Thyroid gland (tissue), 4 donors: ENCODE results near the gene DLG2. TPM values are rescaled to one million over a fixed set of nuclear protein-coding genes. Genes with fewer than 3 reads are reported as not detected.
A peak's percentile ranks its signal among the peaks of the same experiment; 100 is the strongest.

Source experiments
- DNase-seq, 2 donors: peaks; one replicate each; pipeline ENCODE4 v3.0.0-alpha.2; 2019
- H3K27ac ChIP-seq, 3 donors: fragments of 200-600 bp; sonication (generic); 1 replicate in 2 of 3; 2 replicates in 1 of 3; pipeline ENCODE4 v1.5.1; 2016 to 2019; ENCODE audit warnings: mild to moderate bottlenecking in 1 of 3, moderate library complexity in 1 of 3
- H3K27me3 ChIP-seq: fragments of 200-600 bp; sonication (generic); one replicate; pipeline ENCODE4 v1.5.1; 2019
- H3K36me3 ChIP-seq, 2 donors: fragments of 200-600 bp; sonication (generic); one replicate each; pipeline ENCODE4 v1.5.1; 2016 to 2019
- H3K4me1 ChIP-seq, 2 donors: fragments of 200-600 bp; sonication (generic); one replicate each; pipeline ENCODE4 v1.5.1; 2017 to 2019
- H3K4me3 ChIP-seq, 3 donors: fragments of 200-600 bp; sonication (generic); replicated peaks in 1 of 3; 1 replicate in 2 of 3; 2 replicates in 1 of 3; pipeline ENCODE4 v1.5.1; 2016; ENCODE audit warnings: mild to moderate bottlenecking in 1 of 3
- H3K9me3 ChIP-seq: fragments of 200-600 bp; sonication (generic); one replicate; pipeline ENCODE4 v1.5.1; 2017
- POLR2A ChIP-seq, 2 donors: fragments of 450-650 bp; IDR thresholded peaks; one replicate each; pipeline ENCODE4 v1.6.1; 2017; ENCODE audit warnings: antibody characterized with exemption in 2 of 2, mild to moderate bottlenecking in 2 of 2, moderate library complexity in 1 of 2
- WGBS, 2 donors: methylation state at CpG; one replicate each; pipeline ENCODE4 v1.1.5; 2017; 5-methylcytosine and 5-hydroxymethylcytosine counted together
- intact Hi-C: fragments of 100-400 bp; cut with DNase I; formaldehyde crosslinking; loops from one replicate; pipeline ENCODE4 v1.15.1; 2023
- total RNA-seq, 4 donors: library from RNA; depleted of rRNA; stranded (reverse); fragments of >200 nt; gene quantifications; one replicate each; pipeline ENCODE4 v1.2.3, GENCODE V29; 2016
- TF ChIP-seq, protein P1 (sequence below), 6 experiments: fragments of 200-600 bp in 3 of 6; fragments of 450-650 bp in 3 of 6; sonication (generic) in 3 of 6; IDR thresholded peaks; one replicate each; pipeline ENCODE4 v1.5.1; 2016 to 2019; ENCODE audit warnings: antibody characterized with exemption in 6 of 6, mild to moderate bottlenecking in 2 of 6, inconsistent platforms in 1 of 6, moderate library complexity in 1 of 6

The DLG2 gene
- total RNA-seq, 4 donors from 2014 or later: 29.4 to 79.4 (median 42.4) TPM

DNA sequence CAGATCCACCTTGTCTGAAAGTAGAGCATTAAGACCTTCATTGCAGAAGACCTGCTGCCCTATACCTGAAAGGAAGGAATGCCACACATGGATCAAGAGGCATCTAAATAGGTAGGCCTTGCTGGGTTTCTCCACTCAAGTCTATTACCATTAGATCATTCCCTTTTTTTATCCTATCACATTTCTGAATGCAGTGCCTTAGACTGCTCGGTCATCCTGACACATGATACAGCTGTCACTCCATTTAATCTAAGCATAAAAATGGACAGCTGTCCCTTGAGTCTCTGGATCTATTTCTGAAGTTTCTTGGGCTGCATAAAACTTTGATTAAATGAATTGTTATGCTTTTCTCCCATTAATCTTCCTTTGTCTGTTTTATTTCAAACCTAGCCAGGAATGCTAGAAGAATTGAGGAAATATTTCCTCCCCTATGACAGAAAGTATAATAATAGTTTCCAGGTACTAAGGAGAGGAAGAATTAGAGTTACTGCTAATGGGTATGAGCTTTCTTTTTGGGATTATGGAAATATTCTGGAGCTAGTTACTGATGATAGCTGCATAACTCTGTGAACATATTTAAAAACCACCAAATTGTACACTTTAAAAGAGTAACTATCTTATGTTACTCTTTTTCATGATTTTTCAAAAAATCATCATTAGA lies 88.0 kb downstream of the DLG2 start:
- no peak for TF ChIP-seq POLR2A (IDR thresholded peaks at IDR 0.05)
- TF ChIP-seq, protein P1, sequence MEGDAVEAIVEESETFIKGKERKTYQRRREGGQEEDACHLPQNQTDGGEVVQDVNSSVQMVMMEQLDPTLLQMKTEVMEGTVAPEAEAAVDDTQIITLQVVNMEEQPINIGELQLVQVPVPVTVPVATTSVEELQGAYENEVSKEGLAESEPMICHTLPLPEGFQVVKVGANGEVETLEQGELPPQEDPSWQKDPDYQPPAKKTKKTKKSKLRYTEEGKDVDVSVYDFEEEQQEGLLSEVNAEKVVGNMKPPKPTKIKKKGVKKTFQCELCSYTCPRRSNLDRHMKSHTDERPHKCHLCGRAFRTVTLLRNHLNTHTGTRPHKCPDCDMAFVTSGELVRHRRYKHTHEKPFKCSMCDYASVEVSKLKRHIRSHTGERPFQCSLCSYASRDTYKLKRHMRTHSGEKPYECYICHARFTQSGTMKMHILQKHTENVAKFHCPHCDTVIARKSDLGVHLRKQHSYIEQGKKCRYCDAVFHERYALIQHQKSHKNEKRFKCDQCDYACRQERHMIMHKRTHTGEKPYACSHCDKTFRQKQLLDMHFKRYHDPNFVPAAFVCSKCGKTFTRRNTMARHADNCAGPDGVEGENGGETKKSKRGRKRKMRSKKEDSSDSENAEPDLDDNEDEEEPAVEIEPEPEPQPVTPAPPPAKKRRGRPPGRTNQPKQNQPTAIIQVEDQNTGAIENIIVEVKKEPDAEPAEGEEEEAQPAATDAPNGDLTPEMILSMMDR (IDR thresholded peaks at IDR 0.05): no peak
- DNase-seq: no peak
- no peaks in the 10 kb centered on the region for H3K27me3 ChIP-seq
- H3K4me1 ChIP-seq: peaks cover 6 to 7% of the 10 kb centered on the region in 2 donors
- WGBS, 2 donors: 85 to 94% methylated on average over 1 of the region's 1 CpG
- intact Hi-C loops: no loop called here
- H3K9me3 ChIP-seq: no peaks in the 10 kb centered on the region
- no peak overlapping the region for H3K27ac ChIP-seq
- no peak overlapping the region for H3K4me3 ChIP-seq
- H3K36me3 ChIP-seq: no peaks in the 10 kb centered on the region

DNA sequence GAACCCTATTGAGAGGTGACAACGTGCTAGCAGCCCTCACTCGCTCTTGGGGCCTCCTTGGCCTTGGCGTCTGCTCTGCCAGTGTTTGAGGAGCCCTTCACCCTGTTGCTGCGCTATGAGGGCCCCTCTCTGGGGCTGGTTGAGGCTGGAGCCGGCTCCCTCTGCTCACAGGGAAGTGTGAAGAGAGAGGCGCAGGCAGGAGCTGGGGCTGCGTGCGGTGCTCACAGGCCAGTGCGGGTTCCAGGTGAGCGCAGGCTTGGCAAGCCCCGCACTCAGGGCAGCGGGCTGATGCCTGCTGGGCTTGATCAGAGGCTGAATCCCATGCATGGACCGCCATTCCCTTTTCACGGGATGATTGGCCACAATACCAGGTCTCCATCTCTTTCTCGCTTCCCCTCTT lies 90.7 kb downstream of the DLG2 start:
- H3K9me3 ChIP-seq: no peaks in the 10 kb centered on the region
- no peak overlapping the region for H3K4me3 ChIP-seq
- no peaks in the 10 kb centered on the region for H3K36me3 ChIP-seq
- no peaks in the 10 kb centered on the region for H3K27me3 ChIP-seq
- DNase-seq: no peak
- 92 to 96% methylated on average over 13 of the region's 15 CpGs for WGBS, 2 donors
- intact Hi-C loops: no loop called here
- H3K4me1 ChIP-seq: peaks cover 6 to 7% of the 10 kb centered on the region in 2 donors
- no peak overlapping the region for H3K27ac ChIP-seq
- no peak for TF ChIP-seq POLR2A (IDR thresholded peaks at IDR 0.05)
- TF ChIP-seq, protein P1 (IDR thresholded peaks at IDR 0.05): no peak

DNA sequence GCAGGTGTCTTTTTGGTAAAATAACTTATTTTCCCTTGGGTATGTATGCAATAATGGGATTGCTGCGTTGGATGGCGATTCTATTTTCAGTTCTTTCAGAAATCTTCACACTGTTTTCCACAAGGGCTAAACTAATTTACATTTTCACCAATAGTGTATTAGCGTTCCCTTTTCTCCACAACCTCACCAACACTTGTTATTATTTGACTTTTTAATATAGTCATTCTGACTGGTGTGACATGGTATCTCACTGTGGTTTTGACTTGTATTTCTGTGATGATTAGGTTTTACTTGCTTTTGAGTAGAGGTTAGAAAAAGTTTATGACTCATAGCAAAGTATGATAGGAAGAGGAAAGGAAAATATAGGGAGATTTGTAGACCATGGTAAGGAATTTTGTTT lies 92.3 kb downstream of the DLG2 start:
- TF ChIP-seq POLR2A (IDR thresholded peaks at IDR 0.05): no peak
- TF ChIP-seq, protein P1 (IDR thresholded peaks at IDR 0.05): no peak
- Histone ChIP-seq H3K9me3 (no peaks in the 10 kb centered on the region), H3K4me1 (no peaks in the 10 kb centered on the region), H3K4me3 (no peak overlapping the region), H3K27ac (no peak overlapping the region), H3K27me3 (no peaks in the 10 kb centered on the region), H3K36me3 (no peaks in the 10 kb centered on the region)
- 96 to 97% methylated on average over 3 of the region's 3 CpGs for WGBS, 2 donors
- DNase-seq: no peak
- intact Hi-C loops: no loop called here

DNA sequence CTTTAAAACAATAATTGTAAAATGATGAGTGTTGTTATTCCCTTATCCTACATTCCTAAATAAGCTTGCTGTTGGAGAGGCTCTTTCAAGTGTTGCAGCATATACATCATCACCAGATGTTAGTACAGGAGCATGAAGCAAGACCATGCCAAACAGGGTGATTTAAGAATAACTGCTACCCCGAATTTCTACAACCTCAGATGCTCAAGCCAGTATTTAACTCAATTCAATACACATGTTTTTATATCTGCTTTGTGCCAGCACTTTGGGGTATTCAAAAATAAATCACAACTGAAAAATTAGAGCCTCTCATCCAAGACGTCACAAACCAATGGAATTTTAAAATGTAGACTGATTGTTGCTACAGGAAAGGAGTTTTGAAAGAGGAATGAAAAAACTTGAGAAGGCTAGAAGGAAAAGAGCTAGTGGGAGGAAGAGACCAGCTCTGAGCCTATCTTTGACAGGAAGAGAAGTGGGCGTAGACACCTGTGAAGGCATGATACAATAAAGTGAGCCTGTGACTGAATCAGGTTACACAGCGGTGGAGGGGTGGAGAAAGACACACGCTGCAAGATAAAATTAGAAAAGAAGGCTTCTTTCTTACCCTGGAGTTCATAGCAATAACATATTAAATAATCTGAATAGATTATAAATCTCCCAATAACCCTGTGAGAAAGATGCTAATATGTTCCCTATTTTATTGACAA lies 95.8 kb downstream of the DLG2 start:
- Histone ChIP-seq H3K4me1 (no peaks in the 10 kb centered on the region), H3K27ac (peak overlapping the region in 1 of 3 donors; percentile 14), H3K36me3 (no peaks in the 10 kb centered on the region), H3K4me3 (no peak overlapping the region), H3K9me3 (no peaks in the 10 kb centered on the region), H3K27me3 (no peaks in the 10 kb centered on the region)
- TF ChIP-seq, protein P1 (IDR thresholded peaks at IDR 0.05): no peak
- no peak for TF ChIP-seq POLR2A (IDR thresholded peaks at IDR 0.05)
- WGBS, 2 donors: 51 to 59% methylated on average over 5 of the region's 5 CpGs
- no peak for DNase-seq
- intact Hi-C loops: no loop called here

DNA sequence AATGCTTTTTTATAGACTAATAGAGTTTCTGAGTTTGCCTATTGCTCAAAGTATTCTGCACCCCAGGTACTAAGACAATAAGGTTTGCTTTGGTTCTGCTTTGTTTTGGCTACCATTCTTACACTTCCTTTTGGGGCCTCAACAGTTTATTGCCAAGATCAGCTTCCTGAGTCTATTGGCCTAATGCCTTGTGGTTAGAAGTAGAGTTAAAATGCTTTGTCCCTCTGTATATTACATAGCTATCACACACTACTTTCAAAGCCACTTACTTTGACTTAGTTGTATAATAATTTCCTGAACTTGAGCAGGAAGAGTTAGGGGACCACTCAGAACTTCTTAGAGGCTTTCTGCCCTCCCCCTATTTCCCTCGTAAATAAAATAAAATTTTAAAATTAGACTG lies 96.5 kb downstream of the DLG2 start:
- Histone ChIP-seq H3K4me1 (no peaks in the 10 kb centered on the region), H3K27me3 (no peaks in the 10 kb centered on the region), H3K9me3 (no peaks in the 10 kb centered on the region), H3K4me3 (no peak overlapping the region), H3K27ac (peak overlapping the region in 1 of 3 donors; percentile 14), H3K36me3 (no peaks in the 10 kb centered on the region)
- TF ChIP-seq, protein P1 (IDR thresholded peaks at IDR 0.05): no peak
- no peak for TF ChIP-seq POLR2A (IDR thresholded peaks at IDR 0.05)
- DNase-seq: no peak
- intact Hi-C loops: no loop called here
- 65 to 80% methylated on average over 1 of the region's 1 CpG for WGBS, 2 donors
